ENCODE results near the gene REC8.
"Not testable (repeated sequence)": the region's sequence is repeated elsewhere in the genome, so short reads cannot be mapped to it uniquely, and the experiment has no call there.

Gene REC8

DNA sequence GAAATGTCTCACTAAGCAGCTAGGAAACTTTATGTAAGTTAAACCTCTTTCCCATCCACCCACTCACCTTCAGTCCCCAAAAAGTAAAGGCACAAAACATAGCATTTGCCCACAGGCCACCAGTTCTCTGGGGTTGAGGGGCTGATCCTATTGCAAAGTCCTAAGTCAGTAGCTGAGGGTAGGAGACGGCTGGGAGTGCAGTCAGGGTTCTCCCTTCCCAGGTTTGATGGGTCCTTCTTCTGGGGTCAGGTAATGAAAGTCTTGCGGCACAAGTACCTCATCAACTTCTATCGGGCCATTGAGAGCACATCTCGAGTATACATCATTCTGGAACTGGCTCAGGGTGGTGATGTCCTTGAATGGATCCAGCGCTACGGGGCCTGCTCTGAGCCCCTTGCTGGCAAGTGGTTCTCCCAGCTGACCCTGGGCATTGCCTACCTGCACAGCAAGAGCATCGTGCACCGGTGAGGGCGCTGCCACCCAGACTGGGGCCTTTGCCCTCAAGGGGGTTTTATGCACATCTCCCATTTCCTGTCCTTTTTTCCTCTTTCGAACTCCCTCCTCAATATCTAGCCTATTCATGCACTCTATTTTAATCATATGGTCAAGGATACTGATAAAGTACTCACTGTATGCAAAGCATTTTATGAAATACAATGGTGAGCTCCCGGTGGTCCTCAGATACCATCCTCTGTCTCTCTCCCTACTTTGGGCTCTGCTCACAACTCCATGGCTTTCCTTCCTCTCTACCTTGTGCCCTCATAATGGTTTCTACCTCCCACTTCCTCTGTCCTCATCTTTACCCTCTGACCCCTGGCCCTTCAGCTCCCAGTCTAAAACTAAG is 34.6 kb downstream of the REC8 start:
- DNase-seq, result no peak

- DNase-seq, result no peak
Observed at GRCh38 chr14:24207104-24207551, 35.2 kb downstream of the REC8 start.

GRCh38 chr14:24207625-24208024 is 35.7 kb downstream of the REC8 start:
- DNase-seq, result no peak

GRCh38 chr14:24211311-24211710 is 39.4 kb downstream of the REC8 start:
- no peak for DNase-seq

DNA sequence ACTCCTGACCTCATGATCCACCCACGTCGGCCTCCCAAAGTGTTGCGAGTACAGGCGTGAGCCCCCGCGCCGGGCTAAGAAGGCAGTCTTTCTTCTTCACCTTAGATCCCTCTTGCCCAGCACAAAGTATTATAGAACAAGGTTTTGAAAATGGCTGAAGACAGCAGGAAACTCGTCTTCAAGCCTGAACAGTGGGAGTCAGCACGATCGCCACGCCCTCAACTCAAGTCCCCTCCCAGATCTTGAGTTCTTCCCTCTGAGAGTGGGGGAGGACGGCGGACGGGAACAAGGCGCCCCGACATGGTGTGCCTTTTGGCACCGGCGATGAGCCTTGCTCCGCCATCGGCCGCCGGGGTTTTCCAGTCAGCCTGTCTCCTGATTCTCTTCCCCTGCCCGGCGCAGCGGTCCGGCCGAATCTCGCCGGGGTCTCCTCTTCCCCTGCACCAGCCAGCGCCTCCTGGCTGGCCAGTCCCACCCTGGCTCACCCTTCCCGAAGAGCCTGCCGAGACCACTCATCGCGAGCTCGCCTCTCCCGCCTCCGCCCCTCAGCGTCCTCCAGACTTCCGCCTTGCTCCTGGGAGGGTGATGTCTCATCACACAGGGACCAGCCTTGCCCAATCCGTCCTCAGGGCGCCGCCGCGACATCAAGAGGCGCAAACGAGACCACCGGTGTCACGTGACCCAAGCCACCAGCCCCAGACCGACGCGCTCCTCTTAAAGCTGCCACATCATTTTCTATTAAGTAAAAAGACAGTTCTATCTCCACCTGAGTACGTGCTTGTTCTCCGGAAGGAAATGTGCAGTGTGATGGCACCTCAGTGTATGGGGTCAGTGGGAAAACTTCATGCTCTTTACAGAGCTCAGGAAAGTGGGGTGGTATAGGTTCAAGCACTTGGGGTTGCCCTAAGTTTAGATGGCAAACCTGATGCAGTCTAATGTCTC is 41.3 kb downstream of the REC8 start, which contains the start of gene CHMP4A:
Gene CHMP4A, minus strand, starts transcription at position 565 of the 942 bp plus-strand sequence. Its CDS starts 49 bp downstream, at position 516.
- peak; percentile 98 to 99 for DNase-seq

GRCh38 chr14:24213866-24214662 is 42.2 kb downstream of the REC8 start:
- no peak for DNase-seq

- peak; percentile 76 to 95 for DNase-seq
Observed at GRCh38 chr14:24215495-24216344, 43.8 kb downstream of the REC8 start, which contains the start of gene MDP1. Gene MDP1, minus strand, starts transcription at chr14:24216066. Its CDS starts 111 bp downstream, at chr14:24215955.

DNA sequence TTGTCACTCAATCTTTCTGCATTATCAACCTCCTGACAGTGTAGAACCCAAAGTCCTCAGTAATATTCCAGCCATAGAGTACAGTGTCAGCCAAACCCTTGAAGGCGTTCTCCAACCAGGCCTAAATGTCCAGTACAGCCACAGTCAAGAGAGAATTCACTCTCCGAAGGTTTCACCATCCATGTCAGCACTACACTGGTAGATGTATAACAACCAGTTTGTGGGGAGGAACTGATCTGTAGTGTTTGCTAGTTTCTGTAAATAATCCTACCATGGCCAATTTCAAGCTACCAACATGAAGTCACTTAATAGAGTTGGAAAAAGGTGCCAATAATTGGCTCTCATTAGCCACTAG is 44.4 kb downstream of the REC8 start:
- DNase-seq, result peak in 1 of 2 experiments; percentile 47

DNA sequence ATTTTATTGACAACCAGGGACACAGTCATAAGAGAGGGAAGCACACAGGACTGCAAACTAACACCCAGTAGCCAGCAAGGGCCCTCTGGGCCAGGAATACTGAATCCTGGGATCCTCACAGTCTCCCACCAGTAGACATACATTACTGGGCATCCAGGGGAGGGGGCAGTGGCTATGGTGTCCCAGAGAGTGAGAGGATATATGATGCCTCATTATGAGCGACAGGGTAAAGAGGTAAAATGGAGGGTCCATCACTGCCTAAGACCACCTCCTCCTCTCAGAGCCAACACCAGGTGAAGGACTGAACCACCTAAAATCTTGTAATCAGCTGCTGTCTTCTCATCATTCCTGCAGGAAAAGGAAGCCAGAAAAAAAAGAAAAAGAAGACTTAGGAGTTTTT is 45.0 kb downstream of the REC8 start:
- DNase-seq, result not testable (repeated sequence)

GRCh38 chr14:24219080-24219479 is 47.2 kb downstream of the REC8 start:
- no peak for DNase-seq

GRCh38 chr14:24219521-24219920 is 47.6 kb downstream of the REC8 start:
- no peak for DNase-seq

DNA sequence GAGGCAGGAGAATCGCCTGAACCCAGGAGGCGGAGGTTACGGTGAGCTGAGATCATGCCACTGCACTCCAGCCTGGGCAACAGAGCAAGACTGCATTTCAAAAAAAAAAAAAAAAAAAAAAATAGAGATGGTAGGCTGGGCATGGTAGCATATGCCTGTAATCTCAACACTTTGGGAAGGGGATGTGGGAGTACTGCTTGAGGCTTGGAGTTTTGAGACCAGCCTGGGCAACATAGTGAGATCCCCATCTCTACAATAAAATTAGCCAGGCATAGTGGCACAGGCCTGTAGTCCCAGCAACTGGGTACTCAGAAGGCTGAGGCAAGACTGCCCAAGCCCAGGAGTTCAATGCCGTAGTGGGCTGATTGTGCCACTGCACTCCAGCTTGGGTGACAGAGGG is 51.1 kb downstream of the REC8 start:
- not testable (repeated sequence) for DNase-seq

- no peak for DNase-seq
Observed at GRCh38 chr14:24224618-24225071, 52.8 kb downstream of the REC8 start.

DNA sequence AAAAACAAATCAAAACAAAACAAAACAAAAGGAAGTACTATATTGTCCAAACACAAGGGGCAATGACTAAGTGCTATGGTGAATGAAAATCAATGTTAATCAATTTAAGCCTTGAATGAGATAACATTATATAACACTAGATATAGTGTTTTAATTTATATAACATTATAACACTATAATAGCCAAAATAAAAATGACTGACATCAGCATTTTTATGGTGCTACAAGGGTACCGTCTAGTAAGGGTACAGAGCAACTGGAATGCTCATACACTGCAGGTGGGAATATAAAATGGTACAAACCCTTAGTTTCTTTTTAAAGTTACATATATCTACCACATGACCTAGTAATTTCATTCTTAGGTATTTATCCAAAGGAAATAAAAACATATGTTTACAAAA is 54.6 kb downstream of the REC8 start:
- DNase-seq, result no peak

- DNase-seq, result no peak
Observed at GRCh38 chr14:24228902-24229301, 57.0 kb downstream of the REC8 start.

All from NCI-H524 (cell line).